Keratinocyte (primary cell): ENCODE data around the gene CYP46A1.

Experiments used
- CTCF ChIP-seq, 3 experiments: IDR thresholded peaks in 1 of 3; conservative IDR thresholded peaks in 1 of 3; optimal IDR thresholded peaks in 1 of 3; 2 replicates in 2 of 3; 3 replicates in 1 of 3; pipeline versions ENCODE3 to v1.5.1; 2011; ENCODE audit warnings: low read length in 3 of 3, mild to moderate bottlenecking in 3 of 3, moderate library complexity in 2 of 3, control low read depth in 1 of 3, inconsistent platforms in 1 of 3; ENCODE audit not compliant: insufficient read depth in 2 of 3; ENCODE audit errors: extremely low read depth in 1 of 3
- EZH2 ChIP-seq: IDR thresholded peaks from one replicate; pipeline ENCODE4 v1.6.1; 2012; ENCODE audit warnings: inconsistent platforms, mild to moderate bottlenecking, low read length, moderate library complexity

- no peak for TF ChIP-seq CTCF (optimal IDR thresholded peaks at IDR 0.05 in 1 of 3, IDR thresholded peaks at IDR 0.05 in 1 of 3, conservative IDR thresholded peaks at IDR 0.05 in 1 of 3; ENCODE audit: extremely low read depth in 1 of 3, insufficient read depth in 2 of 3, low read length in 3 of 3)
- TF ChIP-seq EZH2: no peak
These were observed 11.4 kb upstream of the CYP46A1 start for GRCh38 chr14:99672506-99673304.
